Measurements from ENCODE around the gene PIGBOS1.

Gene PIGBOS1

GRCh38 chr15:55267401-55268175 is 51.3 kb downstream of the PIGBOS1 start:
- DNase-seq (ENCODE audit: low read depth in 2 of 3, low spot score in 1 of 3) = peak in 2 of 3 donors; percentile 51 to 53
